ENCODE measurements around the gene VSIR.

- TF ChIP-seq POLR2A (IDR thresholded peaks at IDR 0.05; ENCODE audit: borderline replicate concordance, extremely low read depth, insufficient read depth, insufficient read length), result no peak
- no peak for TF ChIP-seq POLR2AphosphoS5 (IDR thresholded peaks at IDR 0.05; ENCODE audit: low read depth, low read length)
These were observed 68.5 kb downstream of the VSIR start for GRCh38 chr10:71704816-71705215.

Measured in HCT116 (cell line).